Measurements from ENCODE around the gene SLC2A6. TPM values are rescaled to one million over a fixed set of nuclear protein-coding genes. Genes with fewer than 3 reads are reported as not detected.

SLC2A6 gene
- total RNA-seq, 1 experiment from 2014 or later: 10.6 TPM

DNA sequence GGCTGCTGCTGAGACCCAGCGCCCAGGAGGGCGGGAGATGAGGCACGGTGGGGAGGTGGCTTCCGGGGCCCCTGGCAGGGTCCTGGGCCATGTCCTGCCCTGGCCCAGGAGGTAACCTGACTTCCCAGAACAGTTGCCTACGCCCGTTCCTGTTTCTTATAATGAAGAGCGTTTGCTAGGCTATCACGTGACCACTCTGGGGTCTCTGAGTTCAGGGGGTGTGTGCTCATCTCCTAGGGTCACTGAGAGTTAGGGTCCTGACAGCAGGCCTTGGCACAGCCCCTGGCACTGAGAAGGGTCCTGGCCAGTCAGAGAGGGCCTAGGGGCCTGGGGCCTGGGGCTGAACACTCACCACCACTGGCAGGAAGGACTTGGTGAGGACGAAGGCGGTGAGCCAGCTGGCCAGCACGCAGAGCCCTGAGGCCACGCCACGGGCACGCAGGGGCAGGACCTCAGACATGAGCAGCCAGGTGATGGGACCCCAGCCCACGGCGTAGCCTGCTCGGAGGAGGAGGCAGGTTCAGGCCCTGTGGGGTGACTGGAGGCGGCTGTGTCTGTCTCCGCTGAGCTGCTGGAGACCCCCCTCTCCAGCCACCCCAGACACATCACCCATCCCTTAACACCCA is 6.0 kb downstream of the SLC2A6 start:
- no peak overlapping the region for H3K9ac ChIP-seq (ENCODE audit: low read length)
- H4K20me1 ChIP-seq (ENCODE audit: insufficient read depth, low read depth, low read length): peaks cover 15% of the 10 kb centered on the region; the same call in 1 of the 2 replicates
- H3K4me2 ChIP-seq (ENCODE audit: low read depth, low read length, poor library complexity, severe bottlenecking): no peak overlapping the region
- no peaks in the 10 kb centered on the region for H3K9me2 ChIP-seq (replicated peaks; ENCODE audit: insufficient read depth, low read length)
- no peak overlapping the region for H2AFZ ChIP-seq (ENCODE audit: low read length)
- no peaks in the 10 kb centered on the region for H3K27me3 ChIP-seq (ENCODE audit: low read length)
- no peak overlapping the region for H3K27ac ChIP-seq (ENCODE audit: low read length)
- no peak for DNase-seq
- no peaks in the 10 kb centered on the region; the same call in 1 of the 2 replicates for H3K36me3 ChIP-seq (ENCODE audit: insufficient read depth, low read length)
- H3K4me3 ChIP-seq (ENCODE audit: low read length): no peak overlapping the region
- H3K79me2 ChIP-seq (ENCODE audit: low read length): peaks cover under 1% of the 10 kb centered on the region; the same call in 1 of the 2 replicates
- no peaks in the 10 kb centered on the region for H3K9me3 ChIP-seq (ENCODE audit: low read length)
- peaks cover 7% of the 10 kb centered on the region for H3K4me1 ChIP-seq (ENCODE audit: low read length)

GRCh38 chr9:133472277-133472645 is 6.6 kb downstream of the SLC2A6 start:
- Histone ChIP-seq H3K27ac (ENCODE audit: low read length) (no peak overlapping the region), H3K79me2 (ENCODE audit: low read length) (no peaks in the 10 kb centered on the region), H3K27me3 (ENCODE audit: low read length) (no peaks in the 10 kb centered on the region), H3K4me2 (ENCODE audit: low read depth, low read length, poor library complexity, severe bottlenecking) (no peak overlapping the region), H2AFZ (ENCODE audit: low read length) (no peak overlapping the region), H3K4me3 (ENCODE audit: low read length) (no peak overlapping the region), H3K36me3 (ENCODE audit: insufficient read depth, low read length) (no peaks in the 10 kb centered on the region; the same call in 1 of the 2 replicates), H3K4me1 (ENCODE audit: low read length) (peaks cover under 1% of the 10 kb centered on the region), H4K20me1 (ENCODE audit: insufficient read depth, low read depth, low read length) (peaks cover 15% of the 10 kb centered on the region; the same call in 1 of the 2 replicates), H3K9me2 (replicated peaks; ENCODE audit: insufficient read depth, low read length) (no peaks in the 10 kb centered on the region), H3K9me3 (ENCODE audit: low read length) (no peaks in the 10 kb centered on the region), H3K9ac (ENCODE audit: low read length) (no peak overlapping the region)
- no peak for DNase-seq

- Histone ChIP-seq H2AFZ (ENCODE audit: low read length) (no peak overlapping the region), H4K20me1 (ENCODE audit: insufficient read depth, low read depth, low read length) (peaks cover 11% of the 10 kb centered on the region; the same call in 1 of the 2 replicates), H3K27ac (ENCODE audit: low read length) (no peak overlapping the region), H3K79me2 (ENCODE audit: low read length) (no peaks in the 10 kb centered on the region), H3K4me1 (ENCODE audit: low read length) (no peaks in the 10 kb centered on the region), H3K4me2 (ENCODE audit: low read depth, low read length, poor library complexity, severe bottlenecking) (no peak overlapping the region), H3K36me3 (ENCODE audit: insufficient read depth, low read length) (no peaks in the 10 kb centered on the region; the same call in 1 of the 2 replicates), H3K4me3 (ENCODE audit: low read length) (no peak overlapping the region), H3K9me3 (ENCODE audit: low read length) (no peaks in the 10 kb centered on the region), H3K9me2 (replicated peaks; ENCODE audit: insufficient read depth, low read length) (no peaks in the 10 kb centered on the region), H3K9ac (ENCODE audit: low read length) (no peak overlapping the region), H3K27me3 (ENCODE audit: low read length) (no peaks in the 10 kb centered on the region)
- DNase-seq: no peak
Measured at GRCh38 chr9:133471551-133472276, 7.2 kb downstream of the SLC2A6 start.

DNA sequence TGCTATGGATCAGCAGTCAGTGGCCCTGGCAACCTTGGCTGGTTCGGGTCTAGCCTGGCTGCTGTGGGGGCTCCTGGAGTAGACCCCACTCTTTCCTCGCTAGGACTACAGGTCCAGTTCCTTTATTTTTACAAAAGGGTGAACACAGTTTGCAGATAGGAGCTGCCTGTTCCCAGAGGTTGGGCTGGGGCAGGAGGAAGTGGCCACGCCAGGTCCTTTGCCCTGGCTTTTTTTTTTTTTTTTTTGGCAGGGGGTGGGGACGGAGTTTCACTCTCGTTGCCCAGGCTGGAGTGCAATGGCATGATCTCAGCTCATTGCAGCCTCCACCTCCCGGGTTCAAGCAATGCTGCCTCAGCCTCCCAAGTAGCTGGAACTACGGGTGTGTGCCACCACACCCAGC is 7.9 kb downstream of the SLC2A6 start:
- Histone ChIP-seq H3K4me3 (ENCODE audit: low read length) (no peak overlapping the region), H3K36me3 (ENCODE audit: insufficient read depth, low read length) (no peaks in the 10 kb centered on the region; the same call in 1 of the 2 replicates), H3K4me1 (ENCODE audit: low read length) (no peaks in the 10 kb centered on the region), H3K27ac (ENCODE audit: low read length) (no peak overlapping the region), H3K27me3 (ENCODE audit: low read length) (no peaks in the 10 kb centered on the region), H3K9me3 (ENCODE audit: low read length) (no peaks in the 10 kb centered on the region), H4K20me1 (ENCODE audit: insufficient read depth, low read depth, low read length) (0 out of 2 replicates have a peak, but pooled peaks cover 8% of the 10 kb centered on the region), H3K9ac (ENCODE audit: low read length) (no peak overlapping the region), H3K9me2 (replicated peaks; ENCODE audit: insufficient read depth, low read length) (no peaks in the 10 kb centered on the region), H3K4me2 (ENCODE audit: low read depth, low read length, poor library complexity, severe bottlenecking) (no peak overlapping the region), H3K79me2 (ENCODE audit: low read length) (no peaks in the 10 kb centered on the region), H2AFZ (ENCODE audit: low read length) (no peak overlapping the region)
- DNase-seq: no peak

DNA sequence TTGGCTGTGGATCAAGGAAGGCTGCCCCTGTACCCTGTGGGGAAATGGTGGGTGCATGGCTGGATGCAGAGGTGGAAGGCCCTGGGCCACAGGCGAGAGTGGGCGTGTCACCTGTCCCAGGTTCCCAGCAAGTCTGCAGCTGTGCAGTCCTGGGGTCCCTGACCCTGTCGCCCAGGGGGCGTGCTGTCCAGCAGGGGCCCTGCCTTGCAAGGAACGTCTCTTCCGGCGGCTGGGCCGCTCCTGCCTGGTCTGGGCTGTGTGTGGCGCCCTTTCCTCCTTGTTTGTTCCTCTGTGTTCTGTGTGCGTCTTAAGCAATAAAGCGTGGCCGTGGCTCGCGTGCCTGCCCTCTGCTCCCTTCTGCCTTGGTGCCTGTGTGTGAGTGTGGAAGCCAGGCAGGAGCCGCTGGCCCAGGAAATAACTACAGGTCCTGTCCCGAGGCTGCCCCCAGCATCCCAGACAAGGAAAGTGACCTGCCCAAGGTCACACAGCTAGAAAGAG is 8.4 kb downstream of the SLC2A6 start:
- Histone ChIP-seq H4K20me1 (ENCODE audit: insufficient read depth, low read depth, low read length) (0 out of 2 replicates have a peak, but pooled peaks cover 8% of the 10 kb centered on the region), H2AFZ (ENCODE audit: low read length) (no peak overlapping the region), H3K27ac (ENCODE audit: low read length) (no peak overlapping the region), H3K4me3 (ENCODE audit: low read length) (no peak overlapping the region), H3K9me3 (ENCODE audit: low read length) (no peaks in the 10 kb centered on the region), H3K4me2 (ENCODE audit: low read depth, low read length, poor library complexity, severe bottlenecking) (no peak overlapping the region), H3K9ac (ENCODE audit: low read length) (no peak overlapping the region), H3K4me1 (ENCODE audit: low read length) (no peaks in the 10 kb centered on the region), H3K36me3 (ENCODE audit: insufficient read depth, low read length) (no peaks in the 10 kb centered on the region; the same call in 1 of the 2 replicates), H3K79me2 (ENCODE audit: low read length) (no peaks in the 10 kb centered on the region), H3K9me2 (replicated peaks; ENCODE audit: insufficient read depth, low read length) (no peaks in the 10 kb centered on the region), H3K27me3 (ENCODE audit: low read length) (no peaks in the 10 kb centered on the region)
- DNase-seq: no peak

- no peak overlapping the region for H2AFZ ChIP-seq (ENCODE audit: low read length)
- H4K20me1 ChIP-seq (ENCODE audit: insufficient read depth, low read depth, low read length): 0 out of 2 replicates have a peak, but pooled peaks cover 8% of the 10 kb centered on the region
- H3K9me2 ChIP-seq (replicated peaks; ENCODE audit: insufficient read depth, low read length): no peaks in the 10 kb centered on the region
- no peaks in the 10 kb centered on the region for H3K4me1 ChIP-seq (ENCODE audit: low read length)
- H3K27ac ChIP-seq (ENCODE audit: low read length): no peak overlapping the region
- H3K27me3 ChIP-seq (ENCODE audit: low read length): no peaks in the 10 kb centered on the region
- H3K79me2 ChIP-seq (ENCODE audit: low read length): no peaks in the 10 kb centered on the region
- no peak overlapping the region for H3K9ac ChIP-seq (ENCODE audit: low read length)
- H3K4me2 ChIP-seq (ENCODE audit: low read depth, low read length, poor library complexity, severe bottlenecking): no peak overlapping the region
- no peaks in the 10 kb centered on the region; the same call in 1 of the 2 replicates for H3K36me3 ChIP-seq (ENCODE audit: insufficient read depth, low read length)
- DNase-seq: no peak
- no peak overlapping the region for H3K4me3 ChIP-seq (ENCODE audit: low read length)
- H3K9me3 ChIP-seq (ENCODE audit: low read length): no peaks in the 10 kb centered on the region
Measured at GRCh38 chr9:133468777-133469421, 10.0 kb downstream of the SLC2A6 start.

DNA sequence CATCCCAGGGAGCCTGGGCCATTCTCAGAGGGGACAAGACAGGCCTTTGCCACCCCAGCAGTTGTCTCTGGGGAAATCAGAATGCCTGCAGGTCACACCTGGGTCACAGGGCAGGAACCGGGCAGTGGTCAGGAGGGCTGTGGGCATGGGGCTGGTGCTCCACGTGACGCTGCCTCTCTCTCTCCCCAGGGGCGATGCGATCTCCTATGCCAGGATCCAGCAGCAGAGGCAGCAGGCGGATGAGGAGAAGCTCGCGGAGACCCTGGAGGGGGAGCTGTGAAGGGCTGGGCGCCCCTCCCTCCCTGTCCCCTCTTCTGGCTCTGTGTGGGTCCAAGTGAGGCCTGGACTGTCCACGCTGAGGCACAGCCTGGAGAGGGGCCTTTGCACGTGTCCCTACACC is 10.5 kb downstream of the SLC2A6 start:
- H3K9ac ChIP-seq (ENCODE audit: low read length): no peak overlapping the region
- H3K9me2 ChIP-seq (replicated peaks; ENCODE audit: insufficient read depth, low read length): no peaks in the 10 kb centered on the region
- H3K4me1 ChIP-seq (ENCODE audit: low read length): no peaks in the 10 kb centered on the region
- no peak overlapping the region for H3K4me3 ChIP-seq (ENCODE audit: low read length)
- H3K4me2 ChIP-seq (ENCODE audit: low read depth, low read length, poor library complexity, severe bottlenecking): no peak overlapping the region
- no peak overlapping the region for H3K27ac ChIP-seq (ENCODE audit: low read length)
- no peaks in the 10 kb centered on the region for H3K36me3 ChIP-seq (ENCODE audit: insufficient read depth, low read length)
- no peak for DNase-seq
- H3K27me3 ChIP-seq (ENCODE audit: low read length): no peaks in the 10 kb centered on the region
- H2AFZ ChIP-seq (ENCODE audit: low read length): no peak overlapping the region
- H3K79me2 ChIP-seq (ENCODE audit: low read length): no peaks in the 10 kb centered on the region
- 0 out of 2 replicates have a peak, but pooled peaks cover 8% of the 10 kb centered on the region for H4K20me1 ChIP-seq (ENCODE audit: insufficient read depth, low read depth, low read length)
- H3K9me3 ChIP-seq (ENCODE audit: low read length): no peaks in the 10 kb centered on the region

- H3K9me2 ChIP-seq (replicated peaks; ENCODE audit: insufficient read depth, low read length): no peaks in the 10 kb centered on the region
- H2AFZ ChIP-seq (ENCODE audit: low read length): no peak overlapping the region
- no peaks in the 10 kb centered on the region for H3K36me3 ChIP-seq (ENCODE audit: insufficient read depth, low read length)
- peaks cover 16% of the 10 kb centered on the region; the same call in 1 of the 2 replicates for H4K20me1 ChIP-seq (ENCODE audit: insufficient read depth, low read depth, low read length)
- no peaks in the 10 kb centered on the region for H3K9me3 ChIP-seq (ENCODE audit: low read length)
- DNase-seq: no peak
- H3K27me3 ChIP-seq (ENCODE audit: low read length): no peaks in the 10 kb centered on the region
- no peak overlapping the region for H3K4me3 ChIP-seq (ENCODE audit: low read length)
- H3K9ac ChIP-seq (ENCODE audit: low read length): no peak overlapping the region
- no peak overlapping the region for H3K4me2 ChIP-seq (ENCODE audit: low read depth, low read length, poor library complexity, severe bottlenecking)
- H3K27ac ChIP-seq (ENCODE audit: low read length): no peak overlapping the region
- no peaks in the 10 kb centered on the region for H3K4me1 ChIP-seq (ENCODE audit: low read length)
- no peaks in the 10 kb centered on the region for H3K79me2 ChIP-seq (ENCODE audit: low read length)
Measured at GRCh38 chr9:133467101-133467500, 11.8 kb downstream of the SLC2A6 start.
